Esophagus muscularis mucosa (tissue), 4 donors: ENCODE results near the gene RNF111. TPM values are rescaled to one million over a fixed set of nuclear protein-coding genes. Genes with fewer than 3 reads are reported as not detected.

ENCODE experiments used
- DNase-seq: peaks from one replicate; pipeline ENCODE4 v3.0.0-alpha.2; 2017; ENCODE audit errors: extremely low spot score
- H3K27ac ChIP-seq, 4 donors: fragments of 200-600 bp; sonication (generic); replicated peaks in 1 of 4; 1 replicate in 3 of 4; 2 replicates in 1 of 4; pipeline ENCODE4 v1.5.1; 2016 to 2019; ENCODE audit warnings: mild to moderate bottlenecking in 1 of 4
- H3K27me3 ChIP-seq, 4 donors: fragments of 200-600 bp; sonication (generic); one replicate each; pipeline versions ENCODE4 v1.5.1 to v1.6.0; 2016 to 2019
- H3K36me3 ChIP-seq, 4 donors: fragments of 200-600 bp; sonication (generic); one replicate each; pipeline ENCODE4 v1.5.1; 2016 to 2019
- H3K4me1 ChIP-seq, 4 donors: fragments of 200-600 bp; sonication (generic); one replicate each; pipeline ENCODE4 v1.5.1; 2016 to 2019
- H3K4me3 ChIP-seq, 4 donors: fragments of 200-600 bp; sonication (generic); 1 replicate in 2 of 4; 2 replicates in 2 of 4; pipeline ENCODE4 v1.5.1; 2016 to 2019; ENCODE audit warnings: mild to moderate bottlenecking in 4 of 4, moderate library complexity in 1 of 4
- H3K9me3 ChIP-seq, 4 donors: fragments of 200-600 bp; sonication (generic); 1 replicate in 3 of 4; 2 replicates in 1 of 4; pipeline ENCODE4 v1.5.1; 2016 to 2019
- EP300 ChIP-seq: sonication (generic); formaldehyde crosslinking; IDR thresholded peaks from one replicate; pipeline ENCODE4 v1.6.1; 2017; ENCODE audit warnings: antibody characterized with exemption
- POLR2A ChIP-seq: fragments of 450-650 bp; IDR thresholded peaks from one replicate; pipeline ENCODE4 v1.6.1; 2017; ENCODE audit warnings: antibody characterized with exemption, moderate library complexity, mild to moderate bottlenecking, low read depth
- POLR2AphosphoS5 ChIP-seq, 2 donors: sonication (generic); formaldehyde crosslinking; IDR thresholded peaks; one replicate each; pipeline ENCODE4 v1.6.1; 2017; ENCODE audit warnings: antibody characterized with exemption in 2 of 2
- WGBS: methylation state at CpG from one replicate; pipeline ENCODE4 v1.1.5; 2018; 5-methylcytosine and 5-hydroxymethylcytosine counted together
- intact Hi-C: fragments of 100-400 bp; cut with DNase I; formaldehyde crosslinking; loops from one replicate; pipeline ENCODE4 v1.15.1; 2023
- total RNA-seq, 4 donors: library from RNA; depleted of rRNA; stranded (reverse); fragments of >200 nt; gene quantifications; one replicate each; pipeline versions ENCODE4 v1.1.0 to v1.2.1, GENCODE V29; 2016
- TF ChIP-seq, protein P1 (sequence below), 3 experiments: fragments of 200-600 bp in 2 of 3; fragments of 450-650 bp in 1 of 3; sonication (generic) in 2 of 3; IDR thresholded peaks; one replicate each; pipeline ENCODE4 v1.5.1; 2017 to 2019; ENCODE audit warnings: antibody characterized with exemption in 3 of 3, mild to moderate bottlenecking in 2 of 3, moderate library complexity in 1 of 3

RNF111 gene
- total RNA-seq, 4 donors from 2014 or later, result 14.1 to 19.9 (median 18.4) TPM

- no peaks in the 10 kb centered on the region for H3K4me1 ChIP-seq
- WGBS, result 42% methylated on average over 6 of the region's 8 CpGs
- no peaks in the 10 kb centered on the region for H3K27me3 ChIP-seq
- no peak for DNase-seq
- no peak overlapping the region for H3K27ac ChIP-seq
- H3K9me3 ChIP-seq, result no peaks in the 10 kb centered on the region
- TF ChIP-seq EP300, result no peak
- TF ChIP-seq POLR2A, result no peak
- TF ChIP-seq, protein P1, sequence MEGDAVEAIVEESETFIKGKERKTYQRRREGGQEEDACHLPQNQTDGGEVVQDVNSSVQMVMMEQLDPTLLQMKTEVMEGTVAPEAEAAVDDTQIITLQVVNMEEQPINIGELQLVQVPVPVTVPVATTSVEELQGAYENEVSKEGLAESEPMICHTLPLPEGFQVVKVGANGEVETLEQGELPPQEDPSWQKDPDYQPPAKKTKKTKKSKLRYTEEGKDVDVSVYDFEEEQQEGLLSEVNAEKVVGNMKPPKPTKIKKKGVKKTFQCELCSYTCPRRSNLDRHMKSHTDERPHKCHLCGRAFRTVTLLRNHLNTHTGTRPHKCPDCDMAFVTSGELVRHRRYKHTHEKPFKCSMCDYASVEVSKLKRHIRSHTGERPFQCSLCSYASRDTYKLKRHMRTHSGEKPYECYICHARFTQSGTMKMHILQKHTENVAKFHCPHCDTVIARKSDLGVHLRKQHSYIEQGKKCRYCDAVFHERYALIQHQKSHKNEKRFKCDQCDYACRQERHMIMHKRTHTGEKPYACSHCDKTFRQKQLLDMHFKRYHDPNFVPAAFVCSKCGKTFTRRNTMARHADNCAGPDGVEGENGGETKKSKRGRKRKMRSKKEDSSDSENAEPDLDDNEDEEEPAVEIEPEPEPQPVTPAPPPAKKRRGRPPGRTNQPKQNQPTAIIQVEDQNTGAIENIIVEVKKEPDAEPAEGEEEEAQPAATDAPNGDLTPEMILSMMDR (IDR thresholded peaks at IDR 0.05), result peak; percentile 53 to 74 (median 55)
- TF ChIP-seq POLR2AphosphoS5 (IDR thresholded peaks at IDR 0.05), result no peak
- no peaks in the 10 kb centered on the region for H3K36me3 ChIP-seq
- intact Hi-C loops, result loop anchor here (5.0 kb wide), 1 partner anchor 535 kb away; no protein-coding TSS in a partner anchor
- H3K4me3 ChIP-seq, result no peak overlapping the region
Observed at GRCh38 chr15:58957101-58957973, 30.1 kb upstream of the RNF111 start.

GRCh38 chr15:58958811-58959210 lies 28.7 kb upstream of the RNF111 start:
- no peaks in the 10 kb centered on the region for H3K27me3 ChIP-seq
- DNase-seq, result no peak
- WGBS, result 92% methylated on average over 4 of the region's 4 CpGs
- H3K36me3 ChIP-seq, result no peaks in the 10 kb centered on the region
- TF ChIP-seq POLR2AphosphoS5 (IDR thresholded peaks at IDR 0.05) (no peak), POLR2A (no peak)
- intact Hi-C loops, result loop anchor here (5.0 kb wide), 1 partner anchor 533 kb away; no protein-coding TSS in a partner anchor
- no peak overlapping the region for H3K27ac ChIP-seq
- no peaks in the 10 kb centered on the region for H3K4me1 ChIP-seq
- no peak overlapping the region for H3K4me3 ChIP-seq
- H3K9me3 ChIP-seq, result no peaks in the 10 kb centered on the region

DNA sequence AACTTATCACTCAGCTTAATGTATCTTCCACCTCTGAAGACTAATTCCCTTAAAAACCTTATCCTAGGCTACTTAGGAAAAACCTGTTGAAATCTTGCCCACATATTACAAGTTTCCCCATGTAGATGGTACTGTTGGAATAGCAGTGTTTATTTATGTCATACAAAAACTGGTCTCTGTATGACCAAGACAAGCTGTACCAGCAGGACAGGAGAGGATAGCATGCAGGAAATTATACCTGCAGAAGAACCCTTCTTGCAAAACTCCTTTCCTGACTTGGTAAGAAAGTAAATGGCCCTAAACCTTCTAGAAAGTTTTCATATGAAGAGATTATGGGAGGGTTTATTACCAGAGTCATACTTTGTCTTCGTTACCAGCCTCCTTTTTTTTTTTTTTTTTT lies 25.3 kb upstream of the RNF111 start:
- no peaks in the 10 kb centered on the region for H3K36me3 ChIP-seq
- no peaks in the 10 kb centered on the region for H3K27me3 ChIP-seq
- H3K27ac ChIP-seq, result no peak overlapping the region
- 92% methylated on average over 1 of the region's 1 CpG for WGBS
- no peak for DNase-seq
- H3K9me3 ChIP-seq, result no peaks in the 10 kb centered on the region
- intact Hi-C loops, result no loop called here
- no peak for TF ChIP-seq POLR2A
- TF ChIP-seq, protein P1 (IDR thresholded peaks at IDR 0.05), result no peak
- TF ChIP-seq EP300, result no peak
- no peak for TF ChIP-seq POLR2AphosphoS5 (IDR thresholded peaks at IDR 0.05)
- H3K4me1 ChIP-seq, result no peaks in the 10 kb centered on the region
- no peak overlapping the region for H3K4me3 ChIP-seq

- DNase-seq, result no peak
- TF ChIP-seq POLR2AphosphoS5 (IDR thresholded peaks at IDR 0.05) (no peak), EP300 (no peak), POLR2A (no peak)
- TF ChIP-seq, protein P1 (IDR thresholded peaks at IDR 0.05), result no peak
- Histone ChIP-seq H3K4me1 (no peaks in the 10 kb centered on the region), H3K4me3 (no peak overlapping the region), H3K36me3 (no peaks in the 10 kb centered on the region), H3K27ac (no peak overlapping the region), H3K27me3 (no peaks in the 10 kb centered on the region), H3K9me3 (no peaks in the 10 kb centered on the region)
- WGBS, result 92% methylated on average over 8 of the region's 8 CpGs
- intact Hi-C loops, result no loop called here
Observed at GRCh38 chr15:58962662-58963565, 24.5 kb upstream of the RNF111 start.

DNA sequence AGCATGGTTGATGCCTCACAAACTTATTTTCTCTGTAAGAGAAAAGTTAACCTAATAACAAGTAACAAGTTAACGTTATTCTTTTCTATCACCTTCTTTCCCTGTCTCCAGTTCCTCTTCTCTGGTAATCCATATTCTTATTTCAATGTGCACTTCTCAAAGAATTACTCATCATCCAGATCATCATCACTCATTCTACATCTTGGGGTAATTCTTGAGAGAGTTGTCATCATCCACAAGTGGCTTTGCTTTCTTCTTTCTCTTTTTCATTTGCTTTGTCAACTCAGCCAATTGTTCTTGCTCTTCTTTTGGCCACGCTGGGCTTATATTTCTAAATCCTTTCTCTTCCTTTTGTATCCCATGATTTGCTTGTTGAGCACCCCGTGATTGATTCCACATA lies 20.8 kb upstream of the RNF111 start:
- DNase-seq, result no peak
- peaks cover 0 to under 1% (median 0%) of the 10 kb centered on the region in 4 donors for H3K27me3 ChIP-seq
- TF ChIP-seq EP300 (no peak), POLR2AphosphoS5 (IDR thresholded peaks at IDR 0.05) (no peak), POLR2A (no peak)
- TF ChIP-seq, protein P1 (IDR thresholded peaks at IDR 0.05), result no peak
- 90% methylated on average over 3 of the region's 3 CpGs for WGBS
- H3K4me3 ChIP-seq, result no peak overlapping the region
- no peaks in the 10 kb centered on the region for H3K36me3 ChIP-seq
- no peaks in the 10 kb centered on the region for H3K9me3 ChIP-seq
- no peaks in the 10 kb centered on the region for H3K4me1 ChIP-seq
- intact Hi-C loops, result no loop called here
- H3K27ac ChIP-seq, result no peak overlapping the region
